Skeletal muscle tissue (tissue), 4 donors: ENCODE data around the gene SEH1L. TPM values are rescaled to one million over a fixed set of nuclear protein-coding genes. Genes with fewer than 3 reads are reported as not detected.
"Not testable (repeated sequence)": the region's sequence is repeated elsewhere in the genome, so short reads cannot be mapped to it uniquely, and the experiment has no call there.

Experiments used
- H3K27ac ChIP-seq: one replicate; pipeline ENCODE4 v1.7.0; 2013; ENCODE audit warnings: mild to moderate bottlenecking, low read depth, low read length, inconsistent platforms
- H3K27me3 ChIP-seq, 3 donors: one replicate each; pipeline ENCODE4 v1.7.0; 2013; ENCODE audit warnings: low read length in 3 of 3; ENCODE audit not compliant: control insufficient read depth in 3 of 3, insufficient read depth in 3 of 3
- H3K36me3 ChIP-seq, 3 donors: one replicate each; pipeline ENCODE4 v1.7.0; 2013; ENCODE audit warnings: low read length in 3 of 3; ENCODE audit not compliant: control insufficient read depth in 3 of 3, insufficient read depth in 3 of 3
- H3K4me1 ChIP-seq, 3 donors: one replicate each; pipeline ENCODE4 v1.7.0; 2013; ENCODE audit warnings: low read length in 3 of 3, mild to moderate bottlenecking in 3 of 3; ENCODE audit not compliant: control insufficient read depth in 3 of 3, insufficient read depth in 3 of 3
- H3K4me3 ChIP-seq, 3 donors: one replicate each; pipeline ENCODE4 v1.7.0; 2013; ENCODE audit warnings: low read length in 3 of 3
- H3K9ac ChIP-seq, 3 donors: one replicate each; pipeline ENCODE4 v1.7.0; 2013; ENCODE audit warnings: low read length in 3 of 3, mild to moderate bottlenecking in 3 of 3, moderate library complexity in 2 of 3, low read depth in 1 of 3
- H3K9me3 ChIP-seq, 3 donors: one replicate each; pipeline ENCODE4 v1.7.0; 2013; ENCODE audit warnings: low read length in 3 of 3; ENCODE audit not compliant: control insufficient read depth in 3 of 3
- total RNA-seq: library from RNA; depleted of rRNA; stranded (reverse); fragments of >200 nt; gene quantifications from one replicate; pipeline ENCODE4 v1.2.3, GENCODE V29; 2014
- donor health status: Osteomylitis.

SEH1L gene
- 18.8 TPM for total RNA-seq

DNA sequence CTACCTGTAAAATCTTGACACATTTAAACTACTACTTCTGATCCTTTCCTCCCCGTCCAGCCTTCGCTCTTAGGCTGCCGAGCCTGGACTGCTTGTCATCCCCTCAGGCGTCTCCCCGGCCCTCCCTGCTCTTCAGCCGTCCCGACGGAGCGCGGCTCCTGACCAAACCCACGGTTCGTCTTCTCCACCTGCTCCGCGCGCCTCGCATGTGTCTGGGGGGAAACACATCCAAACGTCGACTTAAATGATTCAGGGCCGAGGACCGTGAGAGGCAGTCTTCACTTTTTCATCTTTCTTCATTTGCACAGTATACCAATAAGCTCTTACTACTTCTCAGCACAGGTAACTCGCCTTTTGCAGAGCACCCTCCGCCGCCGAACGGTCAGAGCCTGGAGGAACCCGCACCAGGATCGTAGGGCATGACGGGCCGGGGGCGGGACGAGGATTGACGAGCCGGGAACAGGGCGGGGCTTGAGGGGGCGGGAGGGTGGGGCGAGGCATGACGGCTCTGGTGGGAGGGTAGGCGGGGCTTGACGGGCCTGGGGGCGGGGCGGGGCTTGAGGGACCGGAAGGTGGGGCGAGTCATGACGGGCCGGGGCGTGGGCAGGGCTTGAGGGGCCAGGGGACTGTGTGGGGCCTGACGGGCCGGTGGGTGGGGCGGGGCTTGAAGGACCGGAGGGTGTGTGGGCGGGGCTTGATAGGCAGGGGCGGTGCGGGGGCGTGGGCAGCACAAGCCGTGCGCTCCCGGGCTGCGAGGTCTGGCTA lies at the start of gene SEH1L:
Gene SEH1L, plus strand, starts transcription at position 727 of the 765 bp plus-strand sequence. CDS start 111 bp downstream, outside the sequence.
- Histone ChIP-seq H3K27me3 (no peaks in the 10 kb centered on the region), H3K36me3 (no peaks in the 10 kb centered on the region), H3K4me3 (peak within 1 kb of the TSS; percentile 87 to 95 (median 87)), H3K9ac (peak within 1 kb of the TSS; percentile 88 to 94 (median 89)), H3K4me1 (peaks cover 7 to 19% (median 15%) of the 10 kb centered on the region in 3 donors), H3K27ac (peak within 1 kb of the TSS; percentile 98), H3K9me3 (no peaks in the 10 kb centered on the region)

- H3K4me3 ChIP-seq, H3K27ac ChIP-seq, H3K9ac ChIP-seq, H3K4me1 ChIP-seq, H3K9me3 ChIP-seq, H3K36me3 ChIP-seq, H3K27me3 ChIP-seq: not testable (repeated sequence)
These were observed 46.6 kb upstream of the SEH1L start for GRCh38 chr18:12901208-12901607.

GRCh38 chr18:12904012-12904516 lies 43.7 kb upstream of the SEH1L start:
- Histone ChIP-seq H3K36me3 (no peaks in the 10 kb centered on the region), H3K27me3 (peaks cover 3 to 6% (median 5%) of the 10 kb centered on the region in 3 donors), H3K9me3 (no peaks in the 10 kb centered on the region), H3K4me3 (no peak overlapping the region), H3K27ac (no peak overlapping the region), H3K4me1 (no peaks in the 10 kb centered on the region), H3K9ac (no peak overlapping the region)

DNA sequence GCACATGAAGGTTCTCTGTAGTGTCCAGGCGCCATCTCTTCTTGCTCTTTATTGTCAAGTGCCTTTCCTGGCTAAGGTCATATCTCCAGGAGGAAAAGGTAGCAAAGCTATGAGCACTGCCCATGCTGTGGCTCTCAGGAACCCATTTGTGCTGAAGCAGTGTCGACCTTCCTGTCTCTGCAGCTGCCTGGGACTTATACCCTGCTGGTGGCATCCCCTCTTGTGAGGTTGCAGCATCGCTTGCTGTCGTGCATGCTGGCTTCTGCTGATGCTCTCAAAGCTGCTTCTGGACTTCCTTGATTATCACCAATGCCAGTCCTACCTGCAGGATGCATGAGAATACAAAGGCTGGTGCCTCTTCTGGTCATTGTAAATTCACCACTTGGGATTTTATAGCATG lies 41.7 kb upstream of the SEH1L start:
- H3K9ac ChIP-seq: no peak overlapping the region
- no peak overlapping the region for H3K4me3 ChIP-seq
- H3K27ac ChIP-seq: no peak overlapping the region
- H3K27me3 ChIP-seq: peaks cover 5 to 13% (median 9%) of the 10 kb centered on the region in 3 donors
- no peaks in the 10 kb centered on the region for H3K36me3 ChIP-seq
- H3K9me3 ChIP-seq: no peaks in the 10 kb centered on the region
- H3K4me1 ChIP-seq: peaks cover 1 to 4% (median 1%) of the 10 kb centered on the region in 3 donors

GRCh38 chr18:12906773-12907172 lies 41.0 kb upstream of the SEH1L start:
- Histone ChIP-seq H3K9ac (no peak overlapping the region), H3K9me3 (no peaks in the 10 kb centered on the region), H3K27me3 (peaks cover 12 to 19% (median 16%) of the 10 kb centered on the region in 3 donors), H3K27ac (no peak overlapping the region), H3K36me3 (no peaks in the 10 kb centered on the region), H3K4me1 (peaks cover 7 to 8% (median 8%) of the 10 kb centered on the region in 3 donors), H3K4me3 (no peak overlapping the region)

DNA sequence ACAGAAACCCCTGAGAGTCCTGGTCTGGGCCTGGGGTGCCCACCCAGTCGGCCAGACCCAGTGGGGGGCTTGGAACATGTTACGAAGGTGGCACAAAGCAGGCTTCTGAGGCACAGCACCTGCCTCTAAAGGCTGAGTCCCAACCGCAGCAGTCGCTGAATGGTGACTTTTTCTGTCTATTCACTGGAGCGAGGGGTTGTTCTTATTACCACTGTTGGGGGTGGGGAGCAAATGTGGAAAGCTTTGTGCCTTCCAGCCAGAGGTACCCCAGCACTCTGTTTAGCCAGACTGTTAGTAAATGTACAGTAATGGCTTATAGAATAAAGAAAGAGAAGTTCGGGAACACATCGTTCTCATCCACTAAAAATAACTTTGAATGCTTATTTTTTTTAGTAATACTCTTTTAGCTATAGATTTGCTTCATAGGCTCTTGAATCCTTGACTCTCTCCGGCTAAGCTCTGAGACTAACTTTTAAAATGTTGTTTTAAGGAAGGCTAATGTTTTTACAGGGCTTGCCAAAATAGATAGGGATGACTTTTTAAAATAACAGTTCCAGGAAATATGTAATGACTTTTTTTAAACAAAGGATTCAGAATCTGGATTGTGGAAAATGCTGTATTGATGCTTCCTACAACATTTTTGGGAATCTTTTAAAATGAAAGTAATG lies 40.4 kb upstream of the SEH1L start:
- Histone ChIP-seq H3K27me3 (peaks cover 15 to 25% (median 22%) of the 10 kb centered on the region in 3 donors), H3K9me3 (no peaks in the 10 kb centered on the region), H3K4me1 (peaks cover 7 to 9% (median 8%) of the 10 kb centered on the region in 3 donors), H3K9ac (no peak overlapping the region), H3K4me3 (no peak overlapping the region), H3K27ac (no peak overlapping the region), H3K36me3 (no peaks in the 10 kb centered on the region)

GRCh38 chr18:12908706-12909105 lies 39.1 kb upstream of the SEH1L start:
- Histone ChIP-seq H3K9me3 (no peaks in the 10 kb centered on the region), H3K4me3 (no peak overlapping the region), H3K4me1 (peaks cover 7 to 9% (median 8%) of the 10 kb centered on the region in 3 donors), H3K27me3 (peaks cover 15 to 27% (median 24%) of the 10 kb centered on the region in 3 donors), H3K36me3 (no peaks in the 10 kb centered on the region), H3K9ac (no peak overlapping the region), H3K27ac (no peak overlapping the region)

- H3K36me3 ChIP-seq: no peaks in the 10 kb centered on the region
- H3K27ac ChIP-seq: no peak overlapping the region
These were observed 36.5 kb upstream of the SEH1L start for GRCh38 chr18:12911025-12911928.

GRCh38 chr18:12911929-12912703 lies 35.7 kb upstream of the SEH1L start:
- H3K4me1 ChIP-seq: peaks cover 7 to 9% (median 8%) of the 10 kb centered on the region in 3 donors
- H3K36me3 ChIP-seq: no peaks in the 10 kb centered on the region
- peaks cover 10 to 24% (median 21%) of the 10 kb centered on the region in 3 donors for H3K27me3 ChIP-seq
- no peak overlapping the region for H3K27ac ChIP-seq
- H3K4me3 ChIP-seq: peak overlapping the region in 2 of 3 donors; percentile 54 to 59
- peak overlapping the region in 1 of 3 donors; percentile 68 for H3K9ac ChIP-seq
- H3K9me3 ChIP-seq: no peaks in the 10 kb centered on the region

More at GRCh38 chr18:12911025-12911928, 36.5 kb upstream of the SEH1L start:
- Histone ChIP-seq H3K27me3 (peaks cover 15 to 24% (median 24%) of the 10 kb centered on the region in 3 donors), H3K9me3 (no peaks in the 10 kb centered on the region), H3K9ac (peak overlapping the region in 2 of 3 donors; percentile 65 to 68), H3K4me1 (peaks cover 7 to 9% (median 8%) of the 10 kb centered on the region in 3 donors), H3K4me3 (peak overlapping the region; percentile 54 to 74 (median 59))
